ENCODE results near the gene RAB39A.

The RAB39A gene

GRCh38 chr11:107962181-107962580 lies 33.9 kb downstream of the RAB39A start:
- Histone ChIP-seq H3K4me2 (ENCODE audit: low read length) (no peak overlapping the region), H3K27me3 (ENCODE audit: insufficient read depth, low read length, poor library complexity) (no peaks in the 10 kb centered on the region), H3K9ac (ENCODE audit: low read length) (no peak overlapping the region), H3K23ac (ENCODE audit: low read length) (no peak overlapping the region), H2BK120ac (ENCODE audit: low read depth, low read length) (no peak overlapping the region), H3K79me1 (ENCODE audit: low read length) (no peaks in the 10 kb centered on the region), H3K56ac (ENCODE audit: low read length) (no peak overlapping the region), H2BK15ac (replicated peaks; ENCODE audit: low read depth) (no peak overlapping the region), H3K4ac (ENCODE audit: low read depth, low read length) (no peak overlapping the region), H4K5ac (ENCODE audit: low read length) (no peak overlapping the region), H3K18ac (ENCODE audit: low read length) (no peak overlapping the region), H2BK5ac (ENCODE audit: low read length) (no peak overlapping the region), H4K8ac (ENCODE audit: low read depth, low read length) (no peak overlapping the region), H2AK5ac (ENCODE audit: low read length) (no peak overlapping the region), H3K36me3 (ENCODE audit: control insufficient read depth, insufficient read depth, low read length) (no peaks in the 10 kb centered on the region), H3K27ac (ENCODE audit: low read depth, low read length) (no peak overlapping the region), H3K79me2 (ENCODE audit: control insufficient read depth, insufficient read depth, low read length) (no peaks in the 10 kb centered on the region), H3K4me3 (ENCODE audit: low read length) (no peak overlapping the region), H3K4me1 (ENCODE audit: control insufficient read depth, low read depth, low read length) (no peaks in the 10 kb centered on the region)
- no CpG with 5 or more reads among the region's 1 CpG for WGBS (ENCODE audit: extremely low coverage, insufficient coverage, low lambda C conversion rate)
- no peak for DNase-seq

GRCh38 chr11:107963091-107963490 lies 34.8 kb downstream of the RAB39A start:
- Histone ChIP-seq H3K79me2 (ENCODE audit: control insufficient read depth, insufficient read depth, low read length) (no peaks in the 10 kb centered on the region), H2BK120ac (ENCODE audit: low read depth, low read length) (no peak overlapping the region), H3K4me3 (ENCODE audit: low read length) (no peak overlapping the region), H4K8ac (ENCODE audit: low read depth, low read length) (no peak overlapping the region), H2BK15ac (replicated peaks; ENCODE audit: low read depth) (no peak overlapping the region), H3K27me3 (ENCODE audit: insufficient read depth, low read length, poor library complexity) (no peaks in the 10 kb centered on the region), H3K79me1 (ENCODE audit: low read length) (no peaks in the 10 kb centered on the region), H3K18ac (ENCODE audit: low read length) (no peak overlapping the region), H2AK5ac (ENCODE audit: low read length) (no peak overlapping the region), H3K27ac (ENCODE audit: low read depth, low read length) (no peak overlapping the region), H3K4me1 (ENCODE audit: control insufficient read depth, low read depth, low read length) (no peaks in the 10 kb centered on the region), H3K36me3 (ENCODE audit: control insufficient read depth, insufficient read depth, low read length) (no peaks in the 10 kb centered on the region), H3K23ac (ENCODE audit: low read length) (no peak overlapping the region), H3K4ac (ENCODE audit: low read depth, low read length) (no peak overlapping the region), H3K4me2 (ENCODE audit: low read length) (no peak overlapping the region), H2BK5ac (ENCODE audit: low read length) (no peak overlapping the region), H3K9ac (ENCODE audit: low read length) (no peak overlapping the region), H4K5ac (ENCODE audit: low read length) (no peak overlapping the region), H3K56ac (ENCODE audit: low read length) (no peak overlapping the region)
- WGBS (ENCODE audit: extremely low coverage, insufficient coverage, low lambda C conversion rate): no CpG with 5 or more reads among the region's 8 CpGs
- no peak for DNase-seq

- H3K36me3 ChIP-seq (ENCODE audit: control insufficient read depth, insufficient read depth, low read length): no peaks in the 10 kb centered on the region
- H3K4me1 ChIP-seq (ENCODE audit: control insufficient read depth, low read depth, low read length): no peaks in the 10 kb centered on the region
- H3K27me3 ChIP-seq (ENCODE audit: insufficient read depth, low read length, poor library complexity): no peaks in the 10 kb centered on the region
- H4K8ac ChIP-seq (ENCODE audit: low read depth, low read length): no peak overlapping the region
- no peak overlapping the region for H3K56ac ChIP-seq (ENCODE audit: low read length)
- H3K79me1 ChIP-seq (ENCODE audit: low read length): no peaks in the 10 kb centered on the region
- no peak overlapping the region for H3K4me2 ChIP-seq (ENCODE audit: low read length)
- no peak overlapping the region for H3K27ac ChIP-seq (ENCODE audit: low read depth, low read length)
- no peak overlapping the region for H3K4ac ChIP-seq (ENCODE audit: low read depth, low read length)
- no peak overlapping the region for H3K4me3 ChIP-seq (ENCODE audit: low read length)
- no peak overlapping the region for H3K9ac ChIP-seq (ENCODE audit: low read length)
- H2BK120ac ChIP-seq (ENCODE audit: low read depth, low read length): no peak overlapping the region
- H3K18ac ChIP-seq (ENCODE audit: low read length): no peak overlapping the region
- H2AK5ac ChIP-seq (ENCODE audit: low read length): no peak overlapping the region
- H3K23ac ChIP-seq (ENCODE audit: low read length): no peak overlapping the region
- no peaks in the 10 kb centered on the region for H3K79me2 ChIP-seq (ENCODE audit: control insufficient read depth, insufficient read depth, low read length)
- no peak overlapping the region for H2BK15ac ChIP-seq (replicated peaks; ENCODE audit: low read depth)
- no peak overlapping the region for H2BK5ac ChIP-seq (ENCODE audit: low read length)
- DNase-seq: peak; percentile 33
- no peak overlapping the region for H4K5ac ChIP-seq (ENCODE audit: low read length)
Observed at GRCh38 chr11:107969219-107969618, 41.0 kb downstream of the RAB39A start.

- WGBS (ENCODE audit: extremely low coverage, insufficient coverage, low lambda C conversion rate): no CpG with 5 or more reads among the region's 5 CpGs
- H2BK15ac ChIP-seq (replicated peaks; ENCODE audit: low read depth): no peak overlapping the region
- H3K27me3 ChIP-seq (ENCODE audit: insufficient read depth, low read length, poor library complexity): no peaks in the 10 kb centered on the region
- H4K8ac ChIP-seq (ENCODE audit: low read depth, low read length): no peak overlapping the region
- no peak overlapping the region for H2BK120ac ChIP-seq (ENCODE audit: low read depth, low read length)
- no peaks in the 10 kb centered on the region for H3K79me2 ChIP-seq (ENCODE audit: control insufficient read depth, insufficient read depth, low read length)
- no peak overlapping the region for H2BK5ac ChIP-seq (ENCODE audit: low read length)
- no peak overlapping the region for H3K4me3 ChIP-seq (ENCODE audit: low read length)
- H3K23ac ChIP-seq (ENCODE audit: low read length): no peak overlapping the region
- no peaks in the 10 kb centered on the region for H3K4me1 ChIP-seq (ENCODE audit: control insufficient read depth, low read depth, low read length)
- H3K56ac ChIP-seq (ENCODE audit: low read length): no peak overlapping the region
- H3K27ac ChIP-seq (ENCODE audit: low read depth, low read length): no peak overlapping the region
- H3K4me2 ChIP-seq (ENCODE audit: low read length): no peak overlapping the region
- no peak overlapping the region for H3K9ac ChIP-seq (ENCODE audit: low read length)
- peak; percentile 26 for DNase-seq
- no peak overlapping the region for H4K5ac ChIP-seq (ENCODE audit: low read length)
- H2AK5ac ChIP-seq (ENCODE audit: low read length): no peak overlapping the region
- no peaks in the 10 kb centered on the region for H3K36me3 ChIP-seq (ENCODE audit: control insufficient read depth, insufficient read depth, low read length)
- H3K4ac ChIP-seq (ENCODE audit: low read depth, low read length): no peak overlapping the region
- H3K79me1 ChIP-seq (ENCODE audit: low read length): no peaks in the 10 kb centered on the region
- H3K18ac ChIP-seq (ENCODE audit: low read length): no peak overlapping the region
Observed at GRCh38 chr11:107970049-107970448, 41.8 kb downstream of the RAB39A start.

- no peaks in the 10 kb centered on the region for H3K27me3 ChIP-seq (ENCODE audit: insufficient read depth, low read length, poor library complexity)
- no CpG with 5 or more reads among the region's 1 CpG for WGBS (ENCODE audit: extremely low coverage, insufficient coverage, low lambda C conversion rate)
- H3K9ac ChIP-seq (ENCODE audit: low read length): no peak overlapping the region
Observed at GRCh38 chr11:107973641-107974040, 45.4 kb downstream of the RAB39A start.

GRCh38 chr11:107988397-107989158 lies 60.3 kb downstream of the RAB39A start:
- Histone ChIP-seq H3K4me3 (ENCODE audit: low read length) (no peak overlapping the region), H3K56ac (ENCODE audit: low read length) (no peak overlapping the region), H3K4ac (ENCODE audit: low read depth, low read length) (no peak overlapping the region), H3K36me3 (ENCODE audit: control insufficient read depth, insufficient read depth, low read length) (no peaks in the 10 kb centered on the region), H2AK5ac (ENCODE audit: low read length) (no peak overlapping the region), H3K27ac (ENCODE audit: low read depth, low read length) (no peak overlapping the region), H3K18ac (ENCODE audit: low read length) (no peak overlapping the region), H3K27me3 (ENCODE audit: insufficient read depth, low read length, poor library complexity) (no peaks in the 10 kb centered on the region), H2BK5ac (ENCODE audit: low read length) (no peak overlapping the region), H3K79me1 (ENCODE audit: low read length) (no peaks in the 10 kb centered on the region), H4K8ac (ENCODE audit: low read depth, low read length) (no peak overlapping the region), H3K79me2 (ENCODE audit: control insufficient read depth, insufficient read depth, low read length) (no peaks in the 10 kb centered on the region), H3K4me2 (ENCODE audit: low read length) (no peak overlapping the region), H3K4me1 (ENCODE audit: control insufficient read depth, low read depth, low read length) (no peaks in the 10 kb centered on the region), H2BK15ac (replicated peaks; ENCODE audit: low read depth) (no peak overlapping the region), H4K5ac (ENCODE audit: low read length) (no peak overlapping the region), H2BK120ac (ENCODE audit: low read depth, low read length) (no peak overlapping the region), H3K23ac (ENCODE audit: low read length) (no peak overlapping the region), H3K9ac (ENCODE audit: low read length) (no peak overlapping the region)
- WGBS (ENCODE audit: extremely low coverage, insufficient coverage, low lambda C conversion rate): no CpG with 5 or more reads among the region's 5 CpGs
- DNase-seq: no peak

More at GRCh38 chr11:107973641-107974040, 45.4 kb downstream of the RAB39A start:
- no peak overlapping the region for H4K5ac ChIP-seq (ENCODE audit: low read length)
- H3K4me3 ChIP-seq (ENCODE audit: low read length): no peak overlapping the region
- no peak overlapping the region for H2BK5ac ChIP-seq (ENCODE audit: low read length)
- H3K23ac ChIP-seq (ENCODE audit: low read length): no peak overlapping the region
- H3K4ac ChIP-seq (ENCODE audit: low read depth, low read length): no peak overlapping the region
- H3K18ac ChIP-seq (ENCODE audit: low read length): no peak overlapping the region
- H3K4me2 ChIP-seq (ENCODE audit: low read length): no peak overlapping the region
- H2BK15ac ChIP-seq (replicated peaks; ENCODE audit: low read depth): no peak overlapping the region
- H3K27ac ChIP-seq (ENCODE audit: low read depth, low read length): no peak overlapping the region
- no peak overlapping the region for H3K56ac ChIP-seq (ENCODE audit: low read length)
- no peak overlapping the region for H2AK5ac ChIP-seq (ENCODE audit: low read length)
- H2BK120ac ChIP-seq (ENCODE audit: low read depth, low read length): no peak overlapping the region
- H3K79me2 ChIP-seq (ENCODE audit: control insufficient read depth, insufficient read depth, low read length): no peaks in the 10 kb centered on the region
- H3K4me1 ChIP-seq (ENCODE audit: control insufficient read depth, low read depth, low read length): no peaks in the 10 kb centered on the region
- no peaks in the 10 kb centered on the region for H3K36me3 ChIP-seq (ENCODE audit: control insufficient read depth, insufficient read depth, low read length)
- DNase-seq: peak; percentile 37
- H4K8ac ChIP-seq (ENCODE audit: low read depth, low read length): no peak overlapping the region
- H3K79me1 ChIP-seq (ENCODE audit: low read length): no peaks in the 10 kb centered on the region
